Measurements from ENCODE around the gene ZFY.

The ZFY gene

GRCh38 chrY:2937149-2937548, 2.0 kb downstream of the ZFY start:
- Histone ChIP-seq H3K9me3 (ENCODE audit: severe bottlenecking) (no peaks in the 10 kb centered on the region), H3K27me3 (ENCODE audit: insufficient read depth, low read depth, severe bottlenecking) (no peaks in the 10 kb centered on the region), H3K4me3 (ENCODE audit: low read depth, low read length) (no peak overlapping the region), H3K36me3 (no peaks in the 10 kb centered on the region), H3K27ac (no peak overlapping the region)
- no peak for DNase-seq
- TF ChIP-seq CTCF (IDR thresholded peaks at IDR 0.05; ENCODE audit: low read depth, low read length): no peak

GRCh38 chrY:2949590-2950252, 14.5 kb downstream of the ZFY start:
- no peak for TF ChIP-seq CTCF (IDR thresholded peaks at IDR 0.05; ENCODE audit: low read depth, low read length)
- H3K27ac ChIP-seq: no peak overlapping the region
- no peaks in the 10 kb centered on the region for H3K9me3 ChIP-seq (ENCODE audit: severe bottlenecking)
- no peaks in the 10 kb centered on the region for H3K36me3 ChIP-seq
- no peak overlapping the region for H3K4me3 ChIP-seq (ENCODE audit: low read depth, low read length)
- no peaks in the 10 kb centered on the region for H3K27me3 ChIP-seq (ENCODE audit: insufficient read depth, low read depth, severe bottlenecking)
- no peak for DNase-seq

GRCh38 chrY:2950655-2951054, 15.5 kb downstream of the ZFY start:
- Histone ChIP-seq H3K4me3 (ENCODE audit: low read depth, low read length) (no peak overlapping the region), H3K9me3 (ENCODE audit: severe bottlenecking) (no peaks in the 10 kb centered on the region), H3K27ac (no peak overlapping the region), H3K27me3 (ENCODE audit: insufficient read depth, low read depth, severe bottlenecking) (no peaks in the 10 kb centered on the region), H3K36me3 (no peaks in the 10 kb centered on the region)
- TF ChIP-seq CTCF (IDR thresholded peaks at IDR 0.05; ENCODE audit: low read depth, low read length): no peak
- DNase-seq: no peak

GRCh38 chrY:2952912-2953311, 17.7 kb downstream of the ZFY start:
- Histone ChIP-seq H3K36me3 (no peaks in the 10 kb centered on the region), H3K9me3 (ENCODE audit: severe bottlenecking) (no peaks in the 10 kb centered on the region), H3K27me3 (ENCODE audit: insufficient read depth, low read depth, severe bottlenecking) (no peaks in the 10 kb centered on the region), H3K27ac (no peak overlapping the region), H3K4me3 (ENCODE audit: low read depth, low read length) (no peak overlapping the region)
- no peak for TF ChIP-seq CTCF (IDR thresholded peaks at IDR 0.05; ENCODE audit: low read depth, low read length)
- DNase-seq: no peak

GRCh38 chrY:2954735-2955134, 19.6 kb downstream of the ZFY start:
- TF ChIP-seq CTCF (IDR thresholded peaks at IDR 0.05; ENCODE audit: low read depth, low read length): no peak
- H3K36me3 ChIP-seq: no peaks in the 10 kb centered on the region
- DNase-seq: no peak
- H3K27me3 ChIP-seq (ENCODE audit: insufficient read depth, low read depth, severe bottlenecking): no peaks in the 10 kb centered on the region
- no peak overlapping the region for H3K4me3 ChIP-seq (ENCODE audit: low read depth, low read length)
- no peak overlapping the region for H3K27ac ChIP-seq
- no peaks in the 10 kb centered on the region for H3K9me3 ChIP-seq (ENCODE audit: severe bottlenecking)

- Histone ChIP-seq H3K27ac (no peak overlapping the region), H3K36me3 (no peaks in the 10 kb centered on the region), H3K9me3 (ENCODE audit: severe bottlenecking) (no peaks in the 10 kb centered on the region), H3K4me3 (ENCODE audit: low read depth, low read length) (no peak overlapping the region), H3K27me3 (ENCODE audit: insufficient read depth, low read depth, severe bottlenecking) (no peaks in the 10 kb centered on the region)
- TF ChIP-seq CTCF (IDR thresholded peaks at IDR 0.05; ENCODE audit: low read depth, low read length): no peak
- no peak for DNase-seq
Observed at GRCh38 chrY:2955561-2955960, 20.4 kb downstream of the ZFY start.

Data from WERI-Rb-1 (cell line).